Endodermal cell (in vitro differentiated cells): ENCODE data around the gene PSEN1. TPM values are rescaled to one million over a fixed set of nuclear protein-coding genes. Genes with fewer than 3 reads are reported as not detected.

ENCODE experiments used
- DNase-seq: peaks from one replicate; pipeline ENCODE4 v3.0.0-alpha.2; 2017
- H3K27ac ChIP-seq: 2 replicates; pipeline ENCODE4 v1.5.1; 2013; ENCODE audit warnings: mild to moderate bottlenecking, low read depth, low read length, moderate library complexity
- H3K27me3 ChIP-seq: 2 replicates; pipeline ENCODE4 v1.6.1; 2013; ENCODE audit warnings: mild to moderate bottlenecking, low read length, moderate library complexity; ENCODE audit not compliant: insufficient read depth, control insufficient read depth, poor library complexity, severe bottlenecking
- H3K36me3 ChIP-seq: 2 replicates; pipeline ENCODE4 v1.7.0; 2013; ENCODE audit warnings: mild to moderate bottlenecking, low read length, moderate library complexity; ENCODE audit not compliant: control insufficient read depth, insufficient read depth
- H3K4me1 ChIP-seq: one replicate; pipeline ENCODE4 v1.7.0; 2013; ENCODE audit warnings: low read length; ENCODE audit not compliant: control insufficient read depth, insufficient read depth
- H3K4me3 ChIP-seq: 2 replicates; pipeline ENCODE4 v1.5.1; 2013; ENCODE audit warnings: mild to moderate bottlenecking, low read length, moderate library complexity
- H3K9ac ChIP-seq: 2 replicates; pipeline ENCODE4 v1.6.1; 2013; ENCODE audit warnings: mild to moderate bottlenecking, low read length, moderate library complexity; ENCODE audit not compliant: poor library complexity, severe bottlenecking; ENCODE audit errors: extremely low read depth
- H3K9me3 ChIP-seq: 2 replicates; pipeline ENCODE4 v1.6.1; 2013; ENCODE audit warnings: mild to moderate bottlenecking, low read length, moderate library complexity; ENCODE audit not compliant: control insufficient read depth
- H3K27ac Mint-ChIP-seq: 2 replicates; pipeline ENCODE4 v1.8.0; 2020; ENCODE audit warnings: mixed read lengths
- H3K27me3 Mint-ChIP-seq: 2 replicates; pipeline ENCODE4 v1.8.0; 2021; ENCODE audit warnings: mild to moderate bottlenecking, mixed read lengths; ENCODE audit not compliant: insufficient read depth
- H3K36me3 Mint-ChIP-seq: 2 replicates; pipeline ENCODE4 v1.8.0; 2020; ENCODE audit warnings: low read depth, mixed read lengths
- H3K4me1 Mint-ChIP-seq: 2 replicates; pipeline ENCODE4 v1.8.0; 2020; ENCODE audit warnings: mixed read lengths
- H3K4me3 Mint-ChIP-seq: 2 replicates; pipeline ENCODE4 v1.8.0; 2020; ENCODE audit warnings: mild to moderate bottlenecking, moderate library complexity, mixed read lengths
- H3K9me3 Mint-ChIP-seq: 2 replicates; pipeline ENCODE4 v1.8.0; 2020; ENCODE audit warnings: mild to moderate bottlenecking, mixed read lengths
- WGBS, 2 experiments: methylation state at CpG; one replicate each; pipeline versions ENCODE4 v1.1.5 to v1.1.7; 2013; ENCODE audit warnings: missing lambda C conversion rate in 2 of 2, mixed read lengths in 1 of 2; ENCODE audit not compliant: insufficient coverage in 1 of 2, insufficient read length in 1 of 2; 5-methylcytosine and 5-hydroxymethylcytosine counted together
- total RNA-seq, 2 donors: library from RNA; stranded (reverse); fragmentation: NEBNext Ultra II Directional in 1 of 2; extraction: Animal tissue kit (Norgen Biotek cat#: 25700) in 1 of 2; gene quantifications; 2 replicates in 1 of 2; 3 replicates in 1 of 2; pipeline ENCODE4 v1.2.1, GENCODE V29; 2021
- TF ChIP-seq, protein P1 (sequence below): fragments of 200-600 bp; sonication (generic); conservative IDR thresholded peaks from 2 replicates; pipeline ENCODE4 v1.5.0; 2021; ENCODE audit warnings: antibody characterized with exemption, mild to moderate bottlenecking

The PSEN1 gene
- total RNA-seq, 2 donors from 2014 or later, result 45.7 to 49.9 TPM

DNA sequence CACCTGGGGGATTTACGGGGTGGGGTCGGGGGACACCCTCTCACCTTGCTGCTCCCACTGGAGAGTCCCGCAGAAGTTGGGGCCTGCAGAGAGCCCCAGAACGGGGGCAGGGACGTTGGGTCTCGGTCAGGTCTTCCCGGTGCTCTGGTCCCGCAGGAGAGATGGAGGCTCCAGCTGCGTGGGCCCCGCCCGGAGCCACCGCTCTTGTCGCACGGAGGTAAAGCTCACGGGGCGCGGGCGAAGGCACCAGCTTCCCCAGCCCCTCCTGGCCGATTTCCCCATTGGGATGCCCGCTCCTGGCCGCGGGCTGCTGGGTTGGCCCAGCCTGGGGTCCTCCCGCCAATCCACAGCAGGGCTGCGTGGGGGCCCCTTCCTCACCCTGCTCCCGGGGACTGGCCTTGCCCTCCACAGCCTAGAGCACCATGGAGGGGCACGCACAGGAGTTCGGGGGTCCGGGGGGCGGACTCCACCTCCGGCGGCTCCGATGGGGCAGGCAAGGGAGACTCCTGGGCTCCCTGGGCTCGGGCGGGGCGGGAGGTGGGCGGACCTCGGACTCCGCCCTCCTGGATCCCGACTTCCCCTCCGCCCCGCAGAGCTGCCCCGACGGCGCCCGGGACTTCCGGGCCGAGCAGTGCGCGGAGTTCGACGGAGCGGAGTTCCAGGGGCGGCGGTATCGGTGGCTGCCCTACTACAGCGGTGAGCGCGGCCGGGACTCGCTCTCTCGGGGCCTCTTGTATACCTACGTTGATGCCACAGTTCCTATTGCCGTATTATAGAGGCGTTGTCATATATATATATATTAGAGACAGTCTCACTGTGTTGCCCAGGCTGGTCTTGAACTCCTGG lies 109.4 kb downstream of the PSEN1 start:
- Mint-ChIP-seq H3K4me3 (peak overlapping the region; percentile 52), H3K9me3 (no peaks in the 10 kb centered on the region), H3K27ac (no peak overlapping the region), H3K27me3 (peaks cover 57% of the 10 kb centered on the region), H3K36me3 (peaks cover 5% of the 10 kb centered on the region), H3K4me1 (no peaks in the 10 kb centered on the region)
- Histone ChIP-seq H3K27ac (no peak overlapping the region), H3K4me3 (peak overlapping the region; percentile 29), H3K27me3 (peaks cover 18% of the 10 kb centered on the region), H3K9me3 (no peaks in the 10 kb centered on the region), H3K9ac (no peak overlapping the region), H3K36me3 (no peaks in the 10 kb centered on the region), H3K4me1 (no peaks in the 10 kb centered on the region)
- 52 to 83% methylated on average over 32 to 64 of the region's 64 CpGs for WGBS, 2 experiments
- TF ChIP-seq, protein P1, sequence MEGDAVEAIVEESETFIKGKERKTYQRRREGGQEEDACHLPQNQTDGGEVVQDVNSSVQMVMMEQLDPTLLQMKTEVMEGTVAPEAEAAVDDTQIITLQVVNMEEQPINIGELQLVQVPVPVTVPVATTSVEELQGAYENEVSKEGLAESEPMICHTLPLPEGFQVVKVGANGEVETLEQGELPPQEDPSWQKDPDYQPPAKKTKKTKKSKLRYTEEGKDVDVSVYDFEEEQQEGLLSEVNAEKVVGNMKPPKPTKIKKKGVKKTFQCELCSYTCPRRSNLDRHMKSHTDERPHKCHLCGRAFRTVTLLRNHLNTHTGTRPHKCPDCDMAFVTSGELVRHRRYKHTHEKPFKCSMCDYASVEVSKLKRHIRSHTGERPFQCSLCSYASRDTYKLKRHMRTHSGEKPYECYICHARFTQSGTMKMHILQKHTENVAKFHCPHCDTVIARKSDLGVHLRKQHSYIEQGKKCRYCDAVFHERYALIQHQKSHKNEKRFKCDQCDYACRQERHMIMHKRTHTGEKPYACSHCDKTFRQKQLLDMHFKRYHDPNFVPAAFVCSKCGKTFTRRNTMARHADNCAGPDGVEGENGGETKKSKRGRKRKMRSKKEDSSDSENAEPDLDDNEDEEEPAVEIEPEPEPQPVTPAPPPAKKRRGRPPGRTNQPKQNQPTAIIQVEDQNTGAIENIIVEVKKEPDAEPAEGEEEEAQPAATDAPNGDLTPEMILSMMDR, result no peak
- peak; percentile 84 for DNase-seq

DNA sequence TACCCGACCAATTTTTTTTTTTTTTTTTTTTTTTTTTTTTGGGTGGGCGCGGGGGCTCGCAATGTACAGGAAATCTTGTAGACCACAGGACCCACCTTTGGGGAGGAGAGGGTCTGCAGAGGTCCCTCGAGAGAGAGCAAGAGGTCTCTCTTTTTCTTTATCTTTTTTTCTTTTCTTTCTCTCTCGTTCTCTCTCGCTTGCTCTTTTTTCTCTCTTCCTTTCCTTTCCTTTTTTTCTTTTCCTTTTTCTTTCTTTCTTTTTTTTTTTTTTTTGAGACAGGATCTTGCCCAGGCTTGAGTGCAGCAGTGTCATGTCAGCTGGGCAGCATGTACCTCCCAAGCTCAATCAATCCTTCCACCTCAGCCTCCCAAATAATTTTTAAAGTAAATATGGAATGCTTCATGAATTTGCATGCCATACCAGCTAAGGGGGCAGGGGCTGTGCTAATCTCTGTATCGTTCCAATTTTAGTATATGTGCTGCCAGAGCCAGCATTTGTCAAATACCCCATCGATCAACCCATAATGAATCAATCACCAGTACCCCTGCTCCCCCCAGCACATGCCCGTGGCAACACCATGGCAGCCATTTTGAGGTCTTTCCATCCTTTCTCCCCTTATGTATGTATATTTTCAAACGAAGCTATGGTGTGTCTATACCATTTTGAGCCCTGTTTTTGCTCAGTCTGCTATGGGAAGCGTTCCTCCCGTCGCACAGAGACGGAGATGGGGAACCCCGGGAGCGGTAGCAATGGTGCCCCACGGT lies 110.3 kb downstream of the PSEN1 start:
- peaks cover 7% of the 10 kb centered on the region for H3K36me3 Mint-ChIP-seq
- H3K27ac Mint-ChIP-seq, result no peak overlapping the region
- H3K4me3 ChIP-seq, result no peak overlapping the region
- no peaks in the 10 kb centered on the region for H3K4me1 ChIP-seq
- peaks cover 49% of the 10 kb centered on the region for H3K27me3 Mint-ChIP-seq
- 90% methylated on average over 13 to 18 of the region's 18 CpGs for WGBS, 2 experiments
- H3K36me3 ChIP-seq, result no peaks in the 10 kb centered on the region
- no peak overlapping the region for H3K9ac ChIP-seq
- no peak overlapping the region for H3K27ac ChIP-seq
- peaks cover 11% of the 10 kb centered on the region for H3K27me3 ChIP-seq
- no peak for DNase-seq
- no peaks in the 10 kb centered on the region for H3K9me3 ChIP-seq
- TF ChIP-seq, protein P1, result no peak
- no peaks in the 10 kb centered on the region for H3K9me3 Mint-ChIP-seq
- H3K4me3 Mint-ChIP-seq, result peak overlapping the region; percentile 52
- H3K4me1 Mint-ChIP-seq, result no peaks in the 10 kb centered on the region

DNA sequence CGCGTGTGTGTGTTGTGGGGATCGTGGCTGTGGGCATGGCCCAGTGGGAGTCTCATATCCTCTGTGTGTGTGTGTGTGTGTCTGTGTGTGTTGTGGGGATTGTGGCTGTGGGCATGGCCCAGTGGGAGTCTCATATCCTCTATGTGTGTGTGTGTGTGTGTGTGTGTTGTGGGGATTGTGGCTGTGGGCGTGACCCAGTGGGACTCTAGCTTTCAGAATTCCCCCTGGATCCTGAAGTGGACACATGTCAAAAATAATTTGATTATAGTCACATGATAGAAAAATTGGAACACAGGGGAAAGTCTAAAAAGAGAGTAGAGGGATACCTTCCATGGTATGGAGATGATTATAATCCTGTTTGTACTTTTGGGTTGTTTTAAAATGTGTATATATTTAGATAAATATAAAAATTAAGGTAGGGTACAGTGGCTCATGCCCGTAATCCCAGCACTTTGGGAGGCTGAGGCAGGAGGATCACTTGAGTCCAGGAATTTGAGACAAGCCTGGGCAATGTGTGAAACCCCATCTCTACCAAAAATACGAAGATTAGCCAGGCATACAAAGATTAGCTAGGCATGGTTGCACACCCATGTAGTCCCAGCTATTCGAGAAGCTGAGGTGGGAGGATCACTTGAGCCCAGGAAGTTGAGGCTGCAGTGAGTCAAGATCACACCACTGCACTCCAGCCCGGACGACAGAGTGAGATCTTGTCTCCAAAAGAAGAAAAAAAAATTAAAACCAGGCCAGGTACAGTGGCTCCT lies 112.0 kb downstream of the PSEN1 start:
- Mint-ChIP-seq H3K9me3 (no peaks in the 10 kb centered on the region), H3K4me3 (no peak overlapping the region), H3K4me1 (no peaks in the 10 kb centered on the region), H3K27me3 (peaks cover 32% of the 10 kb centered on the region), H3K27ac (no peak overlapping the region), H3K36me3 (peaks cover 7% of the 10 kb centered on the region)
- H3K4me3 ChIP-seq, result no peak overlapping the region
- TF ChIP-seq, protein P1, result no peak
- H3K27ac ChIP-seq, result no peak overlapping the region
- DNase-seq, result no peak
- H3K27me3 ChIP-seq, result peaks cover 9% of the 10 kb centered on the region
- WGBS, 2 experiments, result 91 to 95% methylated on average over 6 to 9 of the region's 9 CpGs
- no peak overlapping the region for H3K9ac ChIP-seq
- no peaks in the 10 kb centered on the region for H3K9me3 ChIP-seq
- no peaks in the 10 kb centered on the region for H3K36me3 ChIP-seq
- no peaks in the 10 kb centered on the region for H3K4me1 ChIP-seq
